H9 (cell line): ENCODE measurements around the gene PCDHB10. TPM values are rescaled to one million over a fixed set of nuclear protein-coding genes. Genes with fewer than 3 reads are reported as not detected.
"Not testable (repeated sequence)": the region's sequence is repeated elsewhere in the genome, so short reads cannot be mapped to it uniquely, and the experiment has no call there.

Experiments used
- DNase-seq: peaks from one replicate; pipeline ENCODE4 v3.0.0-alpha.2; 2017
- H2AFZ ChIP-seq: one replicate; pipeline ENCODE4 v1.6.1; 2013; ENCODE audit warnings: mild to moderate bottlenecking, low read length, control low read depth, moderate library complexity
- H2AK5ac ChIP-seq: 2 replicates; pipeline ENCODE4 v1.6.1; 2013; ENCODE audit warnings: low read length, control low read depth, mixed read lengths; ENCODE audit not compliant: insufficient read length
- H2BK120ac ChIP-seq: one replicate; pipeline ENCODE4 v1.6.1; 2013; ENCODE audit warnings: low read depth, mild to moderate bottlenecking, low read length, control low read depth, inconsistent platforms; ENCODE audit not compliant: poor library complexity, severe bottlenecking
- H2BK12ac ChIP-seq: 2 replicates; pipeline ENCODE4 v1.6.1; 2013; ENCODE audit warnings: low read length, control low read depth, mixed read lengths, low read depth; ENCODE audit not compliant: insufficient read length
- H2BK15ac ChIP-seq: 2 replicates; pipeline ENCODE4 v1.6.1; 2013; ENCODE audit warnings: low read depth, low read length, control low read depth
- H2BK20ac ChIP-seq: one replicate; pipeline ENCODE4 v1.6.1; 2013; ENCODE audit warnings: low read depth, mild to moderate bottlenecking, low read length, control low read depth, inconsistent platforms; ENCODE audit not compliant: poor library complexity, severe bottlenecking
- H2BK5ac ChIP-seq: 2 replicates; pipeline ENCODE4 v1.6.1; 2013; ENCODE audit warnings: low read length, control low read depth, mixed read lengths; ENCODE audit not compliant: insufficient read length
- H3K14ac ChIP-seq: 2 replicates; pipeline ENCODE4 v1.6.1; 2013; ENCODE audit warnings: low read length, control low read depth; ENCODE audit not compliant: insufficient read depth
- H3K18ac ChIP-seq: 2 replicates; pipeline ENCODE4 v1.6.1; 2013; ENCODE audit warnings: low read depth, mild to moderate bottlenecking, mixed read lengths, low read length, control low read depth; ENCODE audit not compliant: insufficient read length
- H3K23ac ChIP-seq: 2 replicates; pipeline ENCODE4 v1.6.1; 2013; ENCODE audit warnings: low read length, control low read depth, mixed read lengths, low read depth; ENCODE audit not compliant: insufficient read length
- H3K23me2 ChIP-seq: 2 replicates; pipeline ENCODE4 v1.6.1; 2013; ENCODE audit warnings: low read depth, mild to moderate bottlenecking, mixed read lengths, low read length, control low read depth; ENCODE audit not compliant: insufficient read length, poor library complexity, severe bottlenecking
- H3K27ac ChIP-seq: 2 replicates; pipeline ENCODE4 v1.5.1; 2013; ENCODE audit warnings: low read length, control low read depth, mixed read lengths, low read depth; ENCODE audit not compliant: insufficient read length
- H3K27me3 ChIP-seq: 2 replicates; pipeline ENCODE4 v1.6.1; 2013; ENCODE audit warnings: low read length, control low read depth, inconsistent platforms; ENCODE audit not compliant: insufficient read depth
- H3K4ac ChIP-seq: 2 replicates; pipeline ENCODE4 v1.6.1; 2013; ENCODE audit warnings: low read depth, mild to moderate bottlenecking, control low read depth, inconsistent platforms, low read length, moderate library complexity
- H3K4me1 ChIP-seq: 2 replicates; pipeline ENCODE4 v1.6.1; 2013; ENCODE audit warnings: low read length, control low read depth, inconsistent platforms; ENCODE audit not compliant: insufficient read depth
- H3K4me2 ChIP-seq: 2 replicates; pipeline ENCODE4 v1.6.1; 2013; ENCODE audit warnings: low read length, control low read depth, mixed read lengths; ENCODE audit not compliant: insufficient read length, insufficient read depth
- H3K56ac ChIP-seq: 2 replicates; pipeline ENCODE4 v1.6.1; 2013; ENCODE audit warnings: low read depth, mild to moderate bottlenecking, mixed read lengths, low read length, control low read depth; ENCODE audit not compliant: insufficient read length
- H3K79me1 ChIP-seq: 2 replicates; pipeline ENCODE4 v1.6.1; 2013; ENCODE audit warnings: low read depth, mild to moderate bottlenecking, moderate library complexity, low read length, control low read depth, inconsistent platforms; ENCODE audit not compliant: insufficient read depth, poor library complexity, severe bottlenecking
- H3K79me2 ChIP-seq: 2 replicates; pipeline ENCODE4 v1.6.1; 2013; ENCODE audit warnings: low read length, control low read depth, inconsistent platforms; ENCODE audit not compliant: insufficient read depth
- H3K9ac ChIP-seq: 2 replicates; pipeline ENCODE4 v1.6.1; 2013; ENCODE audit warnings: low read length, control low read depth, mixed read lengths; ENCODE audit not compliant: insufficient read length; ENCODE audit errors: extremely low read depth
- H3K9me3 ChIP-seq: one replicate; pipeline ENCODE4 v1.6.1; 2013; ENCODE audit warnings: low read depth, low read length, inconsistent platforms; ENCODE audit not compliant: control insufficient read depth
- H3T11ph ChIP-seq: one replicate; pipeline ENCODE4 v1.6.1; 2013; ENCODE audit warnings: mild to moderate bottlenecking, low read length, control low read depth, inconsistent platforms
- H4K20me1 ChIP-seq: one replicate; pipeline ENCODE4 v1.6.1; 2013; ENCODE audit not compliant: control insufficient read depth, insufficient read length, insufficient read depth
- H4K5ac ChIP-seq: 2 replicates; pipeline ENCODE4 v1.6.1; 2013; ENCODE audit warnings: low read depth, mild to moderate bottlenecking, mixed read lengths, low read length, control low read depth; ENCODE audit not compliant: insufficient read length
- H4K8ac ChIP-seq: replicated peaks from 2 replicates; pipeline ENCODE4 v1.6.1; 2013; ENCODE audit warnings: low read length, control low read depth, mixed read lengths, low read depth; ENCODE audit not compliant: insufficient read length
- H4K91ac ChIP-seq: 2 replicates; pipeline ENCODE4 v1.6.1; 2013; ENCODE audit warnings: low read depth, mild to moderate bottlenecking, moderate library complexity, mixed read lengths, low read length, control low read depth; ENCODE audit not compliant: insufficient read length
- H3K27ac Mint-ChIP-seq, 3 experiments: 2 replicates in 2 of 3; 3 replicates in 1 of 3; pipeline ENCODE4 v1.8.0; 2020 to 2021; ENCODE audit warnings: mixed read lengths in 3 of 3, mild to moderate bottlenecking in 1 of 3, moderate library complexity in 1 of 3
- H3K27me3 Mint-ChIP-seq: 2 replicates; pipeline ENCODE4 v1.8.0; 2021; ENCODE audit warnings: low read depth, mild to moderate bottlenecking, moderate library complexity, mixed read lengths
- H3K36me3 Mint-ChIP-seq, 3 experiments: 2 replicates in 2 of 3; 3 replicates in 1 of 3; pipeline ENCODE4 v1.8.0; 2020 to 2021; ENCODE audit warnings: low read depth in 3 of 3, mixed read lengths in 3 of 3; ENCODE audit not compliant: insufficient read depth in 1 of 3
- H3K4me1 Mint-ChIP-seq, 2 experiments: 2 replicates each; pipeline ENCODE4 v1.8.0; 2020; ENCODE audit warnings: mixed read lengths in 2 of 2
- H3K4me3 Mint-ChIP-seq, 2 experiments: 2 replicates in 1 of 2; 3 replicates in 1 of 2; pipeline ENCODE4 v1.8.0; 2020 to 2021; ENCODE audit warnings: mild to moderate bottlenecking in 2 of 2, mixed read lengths in 2 of 2, moderate library complexity in 1 of 2
- H3K9me3 Mint-ChIP-seq, 2 experiments: 2 replicates in 1 of 2; 3 replicates in 1 of 2; pipeline ENCODE4 v1.8.0; 2020; ENCODE audit warnings: mild to moderate bottlenecking in 2 of 2, mixed read lengths in 2 of 2, moderate library complexity in 1 of 2
- CTCF ChIP-seq: fragments of 200-600 bp; sonication (generic); conservative IDR thresholded peaks from 3 replicates; pipeline ENCODE4 v1.8.0; 2021; ENCODE audit warnings: antibody characterized with exemption, mild to moderate bottlenecking
- WGBS: extraction: QIAGEN DNeasy Blood & Tissue Kit; methylation state at CpG from one replicate; pipeline ENCODE4 v1.1.7; 2013; ENCODE audit warnings: missing lambda C conversion rate, low lambda C conversion rate, mixed read lengths; ENCODE audit not compliant: insufficient read length; ENCODE audit errors: extremely low coverage; 5-methylcytosine and 5-hydroxymethylcytosine counted together
- total RNA-seq: library from RNA; stranded (reverse); gene quantifications from 2 replicates; pipeline ENCODE4 v1.2.1, GENCODE V29; 2021

Gene PCDHB10
- total RNA-seq, 1 experiment from 2014 or later = 1.6 TPM

- no peaks in the 10 kb centered on the region for H3K9me3 ChIP-seq
- no peak within 1 kb of the TSS for H2BK12ac ChIP-seq
- no peak within 1 kb of the TSS for H4K8ac ChIP-seq
- H3K4me1 ChIP-seq = no peaks in the 10 kb centered on the region
- peak; percentile 87 for TF ChIP-seq CTCF
- no peak within 1 kb of the TSS for H2BK15ac ChIP-seq
- H2AFZ ChIP-seq = peak within 1 kb of the TSS; percentile 92
- no peak within 1 kb of the TSS for H3K27ac ChIP-seq
- WGBS = no CpG with 5 or more reads among the region's 13 CpGs
- H3K56ac ChIP-seq = no peak within 1 kb of the TSS
- H3K9ac ChIP-seq = no peak within 1 kb of the TSS
- H2AK5ac ChIP-seq = no peak within 1 kb of the TSS
- peak within 1 kb of the TSS; percentile 7 for H3K4me2 ChIP-seq
- no peaks in the 10 kb centered on the region for H4K20me1 ChIP-seq
- Mint-ChIP-seq H3K27me3 (peaks cover 2% of the 10 kb centered on the region), H3K9me3 (peaks cover 27 to 28% of the 10 kb centered on the region in 2 experiments), H3K27ac (peak within 1 kb of the TSS; percentile 32 to 89 (median 82); a peak in 4 of 7 replicates), H3K36me3 (peaks cover 10 to 28% (median 15%) of the 10 kb centered on the region in 3 experiments), H3K4me1 (peaks cover 7 to 13% of the 10 kb centered on the region in 2 experiments), H3K4me3 (peak within 1 kb of the TSS; percentile 73 to 76)
- DNase-seq = peak; percentile 84
- H4K5ac ChIP-seq = no peak within 1 kb of the TSS
- no peak within 1 kb of the TSS for H2BK20ac ChIP-seq
- H2BK120ac ChIP-seq = no peak within 1 kb of the TSS
- H4K91ac ChIP-seq = no peak within 1 kb of the TSS
- no peak within 1 kb of the TSS for H3K23ac ChIP-seq
- H3T11ph ChIP-seq = no peak within 1 kb of the TSS
- H2BK5ac ChIP-seq = no peak within 1 kb of the TSS
- no peaks in the 10 kb centered on the region for H3K23me2 ChIP-seq
- no peak within 1 kb of the TSS for H3K14ac ChIP-seq
- no peaks in the 10 kb centered on the region for H3K27me3 ChIP-seq
- H3K79me1 ChIP-seq = no peaks in the 10 kb centered on the region
- H3K79me2 ChIP-seq = no peaks in the 10 kb centered on the region
- H3K4ac ChIP-seq = no peak within 1 kb of the TSS
- H3K18ac ChIP-seq = no peak within 1 kb of the TSS
Measured at GRCh38 chr5:141182248-141182647, 9.9 kb upstream of the PCDHB10 start, which contains the start of gene PCDHB16. Gene PCDHB16 (plus strand): TSS chr5:141182387. CDS start chr5:141182560, 173 bp downstream.

GRCh38 chr5:141184117-141184855 is 7.9 kb upstream of the PCDHB10 start:
- H2BK15ac ChIP-seq, H3K9me3 ChIP-seq, H3K23me2 ChIP-seq, H2BK5ac ChIP-seq, H3K27ac ChIP-seq, H3K56ac ChIP-seq, H2BK120ac ChIP-seq, H4K91ac ChIP-seq, H3K23ac ChIP-seq, H3K27ac Mint-ChIP-seq, H3K4ac ChIP-seq, H4K8ac ChIP-seq, H3K27me3 Mint-ChIP-seq, H2AK5ac ChIP-seq, H3K27me3 ChIP-seq, H3K4me2 ChIP-seq, H3K4me3 Mint-ChIP-seq, H3K14ac ChIP-seq, H3K79me2 ChIP-seq, H3K18ac ChIP-seq, H4K5ac ChIP-seq, H2BK20ac ChIP-seq, H3K9ac ChIP-seq, H2AFZ ChIP-seq, H2BK12ac ChIP-seq, DNase-seq, H3K79me1 ChIP-seq, H4K20me1 ChIP-seq, H3K4me1 ChIP-seq, H3T11ph ChIP-seq: not testable (repeated sequence)
- Mint-ChIP-seq H3K9me3 (peaks cover 31 to 33% of the 10 kb centered on the region in 2 experiments), H3K4me1 (peaks cover 7 to 15% of the 10 kb centered on the region in 2 experiments), H3K36me3 (peaks cover 13 to 35% (median 19%) of the 10 kb centered on the region in 3 experiments)
- WGBS = no CpG with 5 or more reads among the region's 69 CpGs
